GM21447 (cell line): Measurements from ENCODE around the gene CHN1.

Experiments
- ATAC-seq: cut with Tn5 transposase; IDR thresholded peaks from one replicate; pipeline ENCODE4 v1.9.1; 2021; ENCODE audit not compliant: unreplicated experiment

CHN1 gene

GRCh38 chr2:174974131-174974530 lies 31.1 kb downstream of the CHN1 start:
- no peak for ATAC-seq

- no peak for ATAC-seq
Observed at GRCh38 chr2:174972924-174973323, 32.3 kb downstream of the CHN1 start.

GRCh38 chr2:174971868-174972781 lies 33.1 kb downstream of the CHN1 start:
- ATAC-seq: no peak

DNA sequence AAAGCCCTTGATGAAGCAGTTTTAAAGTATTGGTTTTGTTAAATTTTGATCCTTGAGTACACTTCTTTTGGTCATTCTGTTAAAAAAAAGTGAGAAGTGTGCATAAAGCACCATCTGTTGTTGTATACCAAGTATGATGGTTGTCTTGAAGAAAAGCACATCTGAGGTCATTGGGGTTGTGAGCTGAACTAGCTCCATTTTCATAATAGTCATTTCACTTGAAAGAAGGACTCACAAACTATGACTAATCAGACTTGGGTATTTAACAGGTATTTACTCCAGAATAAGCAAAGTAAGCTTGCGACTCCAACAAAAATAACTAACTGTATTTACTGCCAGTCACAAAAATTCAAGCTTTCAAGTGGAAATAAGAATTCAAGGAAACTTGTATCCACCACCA lies 35.1 kb downstream of the CHN1 start:
- ATAC-seq: no peak

- no peak for ATAC-seq
Observed at GRCh38 chr2:174969091-174969734, 36.0 kb downstream of the CHN1 start.

GRCh38 chr2:174967691-174968260 lies 37.4 kb downstream of the CHN1 start:
- no peak for ATAC-seq

- no peak for ATAC-seq
Observed at GRCh38 chr2:174967086-174967485, 38.1 kb downstream of the CHN1 start.

DNA sequence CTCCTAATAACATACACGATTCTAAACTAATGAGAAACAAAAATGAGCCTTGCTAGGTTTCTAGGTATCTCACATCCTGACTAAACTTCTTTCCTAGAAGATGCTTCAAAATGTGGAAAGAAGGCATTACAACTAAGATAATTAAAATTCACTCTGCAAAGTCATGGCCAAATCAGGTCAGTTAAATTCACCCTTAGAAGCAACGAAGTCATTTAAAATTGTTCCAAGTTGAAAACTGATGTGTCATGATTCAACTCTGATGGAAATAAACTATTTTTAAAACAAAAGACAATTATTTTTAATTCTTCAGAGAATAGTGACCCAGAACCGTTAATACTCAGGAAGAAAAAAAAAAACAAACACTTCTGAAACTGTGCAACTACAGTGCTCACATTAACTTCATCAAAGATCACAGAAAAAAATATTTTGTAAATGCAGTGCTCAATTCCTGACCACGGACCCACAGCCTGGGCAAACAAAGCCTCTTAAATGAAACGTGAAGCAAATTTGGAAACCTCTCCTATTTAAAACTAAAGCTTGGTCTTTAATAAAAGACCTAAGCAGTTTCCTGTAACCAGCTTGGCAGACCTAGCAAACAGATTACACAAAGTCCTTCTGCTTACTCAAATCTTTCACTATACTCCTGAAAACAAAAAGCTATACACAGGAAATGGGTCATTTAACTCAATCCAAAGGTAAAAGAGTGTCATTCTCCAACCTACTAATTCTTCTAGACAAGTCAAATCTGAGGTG lies 39.0 kb downstream of the CHN1 start:
- no peak for ATAC-seq

DNA sequence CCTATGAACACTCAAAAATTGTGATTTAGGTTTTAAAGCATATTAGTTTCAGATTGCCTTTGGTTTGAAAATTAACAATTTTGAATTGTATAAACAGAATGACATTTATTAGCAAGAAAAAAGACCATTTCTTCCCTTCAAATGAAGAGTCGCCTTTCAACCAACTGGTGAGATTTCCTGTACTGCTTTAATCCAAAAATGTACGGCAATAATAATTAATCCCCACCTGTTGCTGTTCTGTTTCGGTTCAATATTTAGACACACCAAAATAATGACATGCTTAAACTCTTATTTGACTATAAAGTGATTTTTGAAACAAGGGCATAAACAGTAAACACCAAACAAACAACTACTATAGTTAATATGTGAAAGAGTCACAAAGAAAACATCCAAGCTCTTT lies 39.6 kb downstream of the CHN1 start:
- no peak for ATAC-seq

GRCh38 chr2:174964404-174964803 lies 40.8 kb downstream of the CHN1 start:
- no peak for ATAC-seq

DNA sequence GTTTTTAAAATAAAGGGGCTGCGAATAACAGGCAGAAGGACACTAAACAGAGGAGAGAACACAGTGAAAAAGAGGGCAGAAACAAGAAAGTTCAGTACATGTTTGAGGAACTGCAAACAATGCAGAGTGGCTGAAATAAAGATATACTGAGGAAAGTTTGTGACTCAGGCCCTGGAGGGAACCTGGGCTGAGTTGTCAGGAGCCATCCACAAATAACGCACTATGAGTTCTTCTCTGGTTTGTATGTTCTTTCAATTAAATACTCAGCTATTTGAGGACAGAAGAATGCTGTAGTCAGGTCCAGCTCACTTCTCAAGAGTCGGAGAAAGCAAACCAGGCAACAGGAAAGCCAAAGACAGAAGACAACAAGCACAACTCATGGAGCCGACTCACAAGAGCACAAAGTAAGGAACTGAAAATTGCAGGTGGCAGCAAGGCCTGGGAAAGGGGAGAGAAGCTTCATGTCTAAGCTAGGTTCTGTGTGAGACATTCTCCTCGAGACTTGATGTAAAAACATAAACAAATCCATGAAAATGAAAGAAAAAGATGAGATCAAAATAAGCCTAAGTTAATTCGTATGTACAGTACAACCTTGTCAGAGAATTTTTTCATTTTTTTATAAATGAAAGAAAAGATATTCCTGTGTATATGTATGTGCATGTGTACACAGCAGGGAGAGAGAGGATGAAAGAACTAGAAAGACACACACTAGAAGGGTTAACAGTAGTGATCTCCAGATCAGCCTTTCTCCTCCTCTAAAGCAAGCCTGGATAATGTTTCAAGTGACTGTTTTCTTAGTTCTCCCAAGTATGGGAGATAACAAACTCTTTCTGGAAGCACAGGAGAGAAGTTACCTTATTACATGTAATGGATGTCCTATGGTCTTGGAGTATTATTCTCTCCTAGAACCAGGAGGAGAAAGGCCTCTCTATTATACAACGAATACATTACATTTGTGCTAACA lies 41.5 kb downstream of the CHN1 start:
- ATAC-seq: no peak

- no peak for ATAC-seq
Observed at GRCh38 chr2:174959787-174960186, 45.4 kb downstream of the CHN1 start.

GRCh38 chr2:174957050-174957449 lies 48.1 kb downstream of the CHN1 start:
- ATAC-seq: no peak

DNA sequence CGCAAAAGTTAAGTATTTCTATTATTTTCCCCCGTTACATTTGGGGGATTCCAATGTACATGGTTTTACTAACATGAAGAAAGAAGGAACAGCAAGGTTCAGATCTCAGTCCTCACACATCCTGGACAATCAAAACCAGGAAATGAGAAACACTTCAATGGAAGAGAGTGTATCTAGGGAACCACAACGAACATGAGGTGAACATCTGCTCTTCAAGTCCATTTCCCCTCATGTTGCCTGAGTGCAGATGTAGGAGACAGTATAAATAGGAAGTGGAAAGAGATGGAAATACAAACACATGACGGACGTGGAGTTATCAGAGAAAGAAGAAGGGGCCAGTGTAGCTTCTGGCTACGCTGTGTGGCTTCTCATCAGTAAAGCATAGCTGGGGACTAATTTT lies 52.6 kb downstream of the CHN1 start:
- ATAC-seq: no peak

- no peak for ATAC-seq
Observed at GRCh38 chr2:174951745-174952144, 53.4 kb downstream of the CHN1 start.

DNA sequence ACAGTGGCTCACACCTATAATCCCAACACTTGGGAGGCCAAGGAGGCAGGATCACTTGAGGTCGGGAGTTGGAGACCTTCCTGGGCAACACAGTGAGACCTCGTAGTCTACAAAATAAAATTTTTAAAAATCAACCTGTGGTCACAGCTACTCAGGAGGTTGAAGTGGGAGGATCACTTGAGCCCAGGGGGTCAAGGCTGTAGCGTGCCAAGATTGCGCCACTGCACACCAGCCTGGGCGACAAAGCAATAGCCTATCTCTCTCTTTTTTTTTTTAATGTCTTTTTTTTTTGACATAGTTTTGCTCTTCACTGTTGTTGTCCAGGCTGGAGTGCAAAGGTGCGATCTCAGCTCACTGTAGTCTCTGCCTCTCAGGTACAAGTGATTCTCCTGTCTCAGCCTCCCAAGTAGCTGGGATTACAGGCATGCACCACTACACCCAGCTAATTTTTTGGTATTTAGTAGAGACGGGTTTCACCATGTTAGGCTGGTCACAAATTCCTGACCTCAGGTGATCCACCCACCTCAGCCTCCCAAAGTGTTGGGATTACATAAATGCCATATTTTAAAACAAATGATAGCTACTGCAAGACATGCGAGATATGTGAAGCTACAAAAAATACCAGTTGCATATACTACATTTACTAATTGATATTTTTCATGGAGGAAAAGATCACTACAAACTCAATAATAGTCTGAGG lies 55.0 kb downstream of the CHN1 start:
- ATAC-seq: no peak

DNA sequence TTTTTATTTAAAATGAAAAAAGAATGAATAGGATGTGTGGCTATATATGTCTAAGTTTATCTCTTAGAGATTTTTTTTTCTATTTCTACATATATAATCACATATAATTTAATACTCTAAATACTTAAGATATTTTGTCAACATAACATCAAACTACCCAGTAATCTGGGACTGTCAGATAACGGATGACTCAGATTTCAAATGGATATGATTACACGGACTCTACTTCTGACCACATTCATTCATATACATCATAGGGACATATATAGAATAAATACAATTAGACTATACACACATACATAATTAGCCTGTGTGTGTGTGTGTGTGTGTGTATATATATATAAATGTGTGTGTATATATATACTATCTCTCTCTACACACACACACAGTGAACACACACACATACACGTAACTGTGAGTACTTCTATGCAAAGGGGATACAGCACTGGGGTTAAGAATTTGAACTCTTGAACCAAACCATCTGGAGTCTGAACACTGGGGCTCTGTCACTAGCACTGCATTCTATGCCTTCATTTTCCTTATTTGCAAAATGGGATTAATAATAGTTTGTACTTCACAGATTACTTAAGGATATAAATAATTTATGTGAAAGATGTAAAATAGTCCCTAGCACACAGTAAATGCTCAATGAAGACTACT lies 59.5 kb downstream of the CHN1 start:
- no peak for ATAC-seq

DNA sequence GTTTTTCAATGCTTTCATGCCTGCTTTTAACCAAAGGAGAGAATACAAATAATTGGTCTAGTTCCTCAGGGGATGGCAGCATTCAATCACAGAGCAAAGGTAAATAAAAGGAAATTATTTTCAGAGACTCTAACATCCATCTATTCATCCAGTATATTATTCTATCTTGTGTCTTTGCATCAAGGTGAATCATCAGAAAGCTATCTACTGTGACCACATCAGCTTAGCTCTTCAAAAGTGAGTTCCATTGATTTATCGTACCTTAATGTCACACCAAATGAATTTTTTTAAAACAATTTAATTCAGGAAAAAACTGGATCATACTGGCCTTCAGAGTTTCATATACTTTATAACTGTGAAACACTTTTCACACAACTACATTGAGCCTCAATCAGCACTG lies 66.1 kb downstream of the CHN1 start:
- no peak for ATAC-seq

DNA sequence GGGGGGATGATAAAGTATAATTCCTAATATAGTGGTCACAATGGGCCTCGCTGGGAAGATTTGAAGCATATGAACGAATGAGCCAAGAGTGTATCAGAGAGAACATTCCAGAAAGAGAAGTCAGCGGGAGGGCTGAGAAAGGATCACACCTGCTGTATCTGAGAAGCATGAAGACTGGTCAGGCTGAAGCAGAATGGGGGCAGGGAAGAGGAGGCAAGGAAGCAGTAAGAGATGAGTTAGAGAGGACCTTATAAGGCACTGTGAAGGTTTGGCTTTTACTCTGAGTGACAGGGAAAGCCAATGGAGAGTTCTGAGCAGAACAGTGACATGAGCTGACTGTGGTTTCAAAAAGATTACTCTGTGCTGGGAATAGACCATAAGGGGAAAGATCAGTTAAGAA lies 73.5 kb downstream of the CHN1 start:
- ATAC-seq: no peak
